AG20443 (cell line): Measurements from ENCODE around the gene AP4E1.
"Not testable (repeated sequence)": the region's sequence is repeated elsewhere in the genome, so short reads cannot be mapped to it uniquely, and the experiment has no call there.

Experiments
- DNase-seq: peaks from one replicate; pipeline ENCODE4 v3.0.0; 2012; ENCODE audit warnings: low spot score, mixed read lengths

AP4E1 gene

GRCh38 chr15:50908209-50909009 lies at the start of gene AP4E1:
TSS of gene AP4E1 (plus strand) at chr15:50908683. CDS start at chr15:50908779, 96 bp downstream.
- DNase-seq = peak; percentile 86

- DNase-seq = no peak
Measured at GRCh38 chr15:50860824-50861223, 47.7 kb upstream of the AP4E1 start.

GRCh38 chr15:50862553-50862952 lies 45.9 kb upstream of the AP4E1 start:
- DNase-seq = no peak

- DNase-seq = no peak
Measured at GRCh38 chr15:50864873-50865272, 43.6 kb upstream of the AP4E1 start.

- DNase-seq = no peak
Measured at GRCh38 chr15:50865515-50866353, 42.7 kb upstream of the AP4E1 start.

GRCh38 chr15:50871832-50872231 lies 36.7 kb upstream of the AP4E1 start:
- DNase-seq = no peak

- DNase-seq = no peak
Measured at GRCh38 chr15:50872832-50873426, 35.6 kb upstream of the AP4E1 start.

GRCh38 chr15:50873935-50874361 lies 34.5 kb upstream of the AP4E1 start:
- no peak for DNase-seq

GRCh38 chr15:50875238-50875637 lies 33.2 kb upstream of the AP4E1 start:
- not testable (repeated sequence) for DNase-seq

GRCh38 chr15:50876260-50876988 lies 32.1 kb upstream of the AP4E1 start:
- no peak for DNase-seq

GRCh38 chr15:50876989-50877360 lies 31.5 kb upstream of the AP4E1 start:
- peak; percentile 87 for DNase-seq

GRCh38 chr15:50879016-50879617 lies 29.4 kb upstream of the AP4E1 start:
- no peak for DNase-seq

- no peak for DNase-seq
Measured at GRCh38 chr15:50880206-50880605, 28.3 kb upstream of the AP4E1 start.

GRCh38 chr15:50880651-50881114 lies 27.8 kb upstream of the AP4E1 start:
- peak; percentile 29 for DNase-seq

GRCh38 chr15:50881121-50882048 lies 27.1 kb upstream of the AP4E1 start:
- no peak for DNase-seq

- DNase-seq = peak; percentile 23
Measured at GRCh38 chr15:50883903-50884302, 24.6 kb upstream of the AP4E1 start.

GRCh38 chr15:50884540-50884939 lies 23.9 kb upstream of the AP4E1 start:
- DNase-seq = peak; percentile 17

GRCh38 chr15:50886139-50886467 lies 22.4 kb upstream of the AP4E1 start:
- no peak for DNase-seq

- DNase-seq = no peak
Measured at GRCh38 chr15:50886611-50887345, 21.7 kb upstream of the AP4E1 start.

- no peak for DNase-seq
Measured at GRCh38 chr15:50888054-50888453, 20.4 kb upstream of the AP4E1 start.
